ENCODE data around the gene MED25.

DNA sequence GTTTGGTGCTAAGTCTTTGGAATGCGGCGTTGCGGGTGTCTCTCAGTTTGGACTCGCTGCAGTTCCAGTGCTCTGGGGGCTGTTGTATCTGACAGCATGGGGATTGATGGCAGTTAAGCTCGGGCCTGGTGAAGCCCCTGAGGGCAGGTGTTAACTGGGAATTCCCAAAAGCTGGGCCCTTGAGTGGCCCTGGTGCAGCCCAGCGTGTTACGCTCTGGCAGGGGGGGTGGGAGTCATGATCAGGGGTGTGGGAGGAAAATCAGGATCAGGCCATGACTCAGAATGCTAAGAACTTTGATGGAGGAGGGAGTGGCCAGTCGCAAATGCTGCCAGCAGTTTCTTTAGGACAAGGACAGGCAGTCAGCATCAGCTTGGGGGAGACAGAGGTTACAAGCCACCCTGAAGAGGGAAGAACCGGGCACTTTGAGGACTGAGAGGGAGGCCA lies 31.7 kb upstream of the MED25 start:
- TF ChIP-seq POLR2A (IDR thresholded peaks at IDR 0.05) (no peak), CTCF (IDR thresholded peaks at IDR 0.05) (no peak)

All from Peyer's patch (tissue), 4 donors.